Vagina (tissue), 2 donors: ENCODE measurements around the gene IL2RA. TPM values are rescaled to one million over a fixed set of nuclear protein-coding genes. Genes with fewer than 3 reads are reported as not detected.
"Not testable (repeated sequence)": the region's sequence is repeated elsewhere in the genome, so short reads cannot be mapped to it uniquely, and the experiment has no call there.

Source experiments
- DNase-seq, 2 donors: peaks; one replicate each; pipeline ENCODE4 v3.0.0-alpha.2; 2017; ENCODE audit errors: extremely low spot score in 2 of 2
- H3K27ac ChIP-seq: fragments of 200-600 bp; sonication (generic); one replicate; pipeline ENCODE4 v1.5.1; 2019
- H3K27me3 ChIP-seq: fragments of 200-600 bp; sonication (generic); one replicate; pipeline ENCODE4 v1.5.1; 2019
- H3K36me3 ChIP-seq, 2 donors: fragments of 200-600 bp; sonication (generic); one replicate each; pipeline ENCODE4 v1.5.1; 2017 to 2019
- H3K4me1 ChIP-seq: fragments of 200-600 bp; sonication (generic); one replicate; pipeline ENCODE4 v1.5.1; 2019
- H3K4me3 ChIP-seq, 2 donors: fragments of 200-600 bp; sonication (generic); 1 replicate in 1 of 2; 2 replicates in 1 of 2; pipeline ENCODE4 v1.5.1; 2016 to 2019
- H3K9me3 ChIP-seq: fragments of 200-600 bp; sonication (generic); one replicate; pipeline ENCODE4 v1.5.1; 2019
- POLR2A ChIP-seq, 2 donors: fragments of 450-650 bp; IDR thresholded peaks; one replicate each; pipeline ENCODE4 v1.6.1; 2017; ENCODE audit warnings: antibody characterized with exemption in 2 of 2, mild to moderate bottlenecking in 2 of 2, moderate library complexity in 2 of 2
- POLR2AphosphoS5 ChIP-seq, 2 donors: sonication (generic); formaldehyde crosslinking; IDR thresholded peaks; one replicate each; pipeline ENCODE4 v1.9.0; 2017; ENCODE audit warnings: antibody characterized with exemption in 2 of 2, mild to moderate bottlenecking in 2 of 2, low read depth in 1 of 2; ENCODE audit not compliant: insufficient read depth in 1 of 2
- intact Hi-C: fragments of 100-400 bp; cut with DNase I; formaldehyde crosslinking; loops from one replicate; pipeline ENCODE4 v1.15.1; 2023
- total RNA-seq: library from RNA; depleted of rRNA; stranded (reverse); fragments of >200 nt; gene quantifications from one replicate; pipeline ENCODE4 v1.2.3, GENCODE V29; 2016
- TF ChIP-seq, protein P1 (sequence below), 3 experiments: fragments of 450-650 bp in 2 of 3; fragments of 200-600 bp in 1 of 3; sonication (generic) in 1 of 3; IDR thresholded peaks; one replicate each; pipeline ENCODE4 v1.5.1; 2017 to 2019; ENCODE audit warnings: antibody characterized with exemption in 3 of 3, mild to moderate bottlenecking in 2 of 3, moderate library complexity in 2 of 3

IL2RA gene
- total RNA-seq, 1 donor from 2014 or later = not detected

DNA sequence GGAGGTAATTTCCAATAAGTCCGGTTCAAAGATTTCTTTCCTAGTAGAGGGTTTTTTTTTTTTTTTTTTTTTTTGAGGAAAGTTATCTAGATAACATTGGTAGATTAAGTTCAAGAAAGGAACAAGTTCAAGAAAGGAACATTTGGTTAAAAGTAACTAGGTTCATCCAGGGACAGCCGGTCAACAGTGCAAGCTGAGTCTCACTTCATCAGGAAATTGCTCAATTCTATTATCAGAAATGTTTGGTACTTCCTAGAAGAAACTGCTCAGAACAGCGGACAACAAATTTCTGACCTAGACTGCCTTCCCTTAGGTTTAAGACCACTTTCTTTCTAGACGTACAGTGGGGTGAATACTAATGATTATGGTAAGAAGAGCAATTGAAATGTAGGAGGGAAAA, 3.7 kb upstream of the IL2RA start:
- TF ChIP-seq, protein P1, sequence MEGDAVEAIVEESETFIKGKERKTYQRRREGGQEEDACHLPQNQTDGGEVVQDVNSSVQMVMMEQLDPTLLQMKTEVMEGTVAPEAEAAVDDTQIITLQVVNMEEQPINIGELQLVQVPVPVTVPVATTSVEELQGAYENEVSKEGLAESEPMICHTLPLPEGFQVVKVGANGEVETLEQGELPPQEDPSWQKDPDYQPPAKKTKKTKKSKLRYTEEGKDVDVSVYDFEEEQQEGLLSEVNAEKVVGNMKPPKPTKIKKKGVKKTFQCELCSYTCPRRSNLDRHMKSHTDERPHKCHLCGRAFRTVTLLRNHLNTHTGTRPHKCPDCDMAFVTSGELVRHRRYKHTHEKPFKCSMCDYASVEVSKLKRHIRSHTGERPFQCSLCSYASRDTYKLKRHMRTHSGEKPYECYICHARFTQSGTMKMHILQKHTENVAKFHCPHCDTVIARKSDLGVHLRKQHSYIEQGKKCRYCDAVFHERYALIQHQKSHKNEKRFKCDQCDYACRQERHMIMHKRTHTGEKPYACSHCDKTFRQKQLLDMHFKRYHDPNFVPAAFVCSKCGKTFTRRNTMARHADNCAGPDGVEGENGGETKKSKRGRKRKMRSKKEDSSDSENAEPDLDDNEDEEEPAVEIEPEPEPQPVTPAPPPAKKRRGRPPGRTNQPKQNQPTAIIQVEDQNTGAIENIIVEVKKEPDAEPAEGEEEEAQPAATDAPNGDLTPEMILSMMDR (IDR thresholded peaks at IDR 0.05) = no peak
- no peak for TF ChIP-seq POLR2A (IDR thresholded peaks at IDR 0.05)
- no peak for TF ChIP-seq POLR2AphosphoS5 (IDR thresholded peaks at IDR 0.05; ENCODE audit: insufficient read depth in 1 of 2, low read depth in 1 of 2)
- no peaks in the 10 kb centered on the region for H3K36me3 ChIP-seq
- no peaks in the 10 kb centered on the region for H3K27me3 ChIP-seq
- no peak overlapping the region for H3K27ac ChIP-seq
- no peak for DNase-seq
- H3K4me3 ChIP-seq = no peak overlapping the region
- intact Hi-C loops = no loop called here
- no peaks in the 10 kb centered on the region for H3K9me3 ChIP-seq
- no peaks in the 10 kb centered on the region for H3K4me1 ChIP-seq

DNA sequence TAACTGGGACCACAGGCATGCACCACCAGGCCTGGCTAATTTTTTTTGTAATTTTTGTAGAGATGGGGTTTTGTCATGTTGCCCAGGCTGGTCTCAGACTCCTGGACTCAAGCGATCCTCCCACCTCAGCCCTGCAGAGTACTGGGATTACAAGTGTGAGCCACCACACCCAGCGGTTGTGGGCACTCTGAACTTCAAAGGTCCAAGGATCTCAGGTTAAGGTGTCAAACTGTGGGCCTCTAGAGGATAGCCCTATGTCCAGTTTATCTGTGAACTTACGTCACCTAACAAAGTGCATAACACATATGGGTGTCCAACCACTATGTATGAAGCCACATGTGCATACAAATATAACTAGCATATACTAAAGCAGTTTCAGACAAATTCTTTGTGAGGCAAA, 3.2 kb upstream of the IL2RA start:
- TF ChIP-seq POLR2A (IDR thresholded peaks at IDR 0.05) = no peak
- Histone ChIP-seq H3K9me3 (no peaks in the 10 kb centered on the region), H3K4me3 (no peak overlapping the region), H3K27me3 (no peaks in the 10 kb centered on the region), H3K36me3 (no peaks in the 10 kb centered on the region), H3K27ac (no peak overlapping the region), H3K4me1 (no peaks in the 10 kb centered on the region)
- DNase-seq = peak in 1 of 2 donors; percentile 27
- intact Hi-C loops = no loop called here

DNA sequence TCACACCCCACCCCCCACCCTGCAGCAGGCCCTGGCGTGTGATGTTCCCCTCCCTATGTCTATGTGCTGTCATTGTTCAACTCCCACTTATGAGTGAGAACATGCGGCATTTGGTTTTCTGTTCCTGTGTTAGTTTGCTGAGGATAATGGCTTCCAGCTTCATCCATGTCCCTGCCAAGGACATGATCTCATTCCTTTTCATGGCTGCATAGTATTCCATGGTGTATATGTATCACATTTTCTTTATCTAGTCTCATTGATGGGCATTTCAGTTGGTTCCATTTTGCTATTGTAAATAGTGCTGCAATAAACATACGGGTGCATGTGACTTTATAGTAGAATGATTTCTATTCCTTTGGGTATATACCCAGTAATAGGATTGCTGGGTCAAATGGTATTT, 2.6 kb upstream of the IL2RA start:
- H3K27me3 ChIP-seq, DNase-seq, H3K4me3 ChIP-seq, H3K4me1 ChIP-seq, intact Hi-C loops, H3K36me3 ChIP-seq, H3K27ac ChIP-seq, H3K9me3 ChIP-seq: not testable (repeated sequence)

DNA sequence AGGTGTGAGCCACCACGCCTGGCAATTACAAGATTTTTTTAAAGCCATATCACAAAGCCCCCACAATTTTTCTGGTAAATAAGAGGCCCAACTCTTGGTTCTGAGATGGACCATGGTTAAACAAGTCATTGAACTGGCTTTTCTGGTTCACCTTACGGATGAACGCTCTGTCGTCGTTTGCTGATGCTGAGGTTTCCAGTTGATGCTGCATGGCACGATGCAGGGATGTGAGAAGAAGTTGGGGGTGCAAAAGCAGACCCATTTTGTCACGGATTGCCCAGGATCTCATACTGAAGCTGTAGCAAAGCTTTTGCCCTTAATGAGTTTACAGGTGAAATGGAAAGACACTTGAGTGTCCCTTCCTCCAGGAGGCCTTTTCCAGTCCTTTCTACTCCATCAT, 2.0 kb upstream of the IL2RA start:
- Histone ChIP-seq H3K4me3 (no peak overlapping the region), H3K27me3 (no peaks in the 10 kb centered on the region), H3K36me3 (no peaks in the 10 kb centered on the region), H3K4me1 (no peaks in the 10 kb centered on the region), H3K9me3 (no peaks in the 10 kb centered on the region), H3K27ac (no peak overlapping the region)
- TF ChIP-seq, protein P1 (IDR thresholded peaks at IDR 0.05) = no peak
- DNase-seq = peak; percentile 52 to 58
- intact Hi-C loops = no loop called here

DNA sequence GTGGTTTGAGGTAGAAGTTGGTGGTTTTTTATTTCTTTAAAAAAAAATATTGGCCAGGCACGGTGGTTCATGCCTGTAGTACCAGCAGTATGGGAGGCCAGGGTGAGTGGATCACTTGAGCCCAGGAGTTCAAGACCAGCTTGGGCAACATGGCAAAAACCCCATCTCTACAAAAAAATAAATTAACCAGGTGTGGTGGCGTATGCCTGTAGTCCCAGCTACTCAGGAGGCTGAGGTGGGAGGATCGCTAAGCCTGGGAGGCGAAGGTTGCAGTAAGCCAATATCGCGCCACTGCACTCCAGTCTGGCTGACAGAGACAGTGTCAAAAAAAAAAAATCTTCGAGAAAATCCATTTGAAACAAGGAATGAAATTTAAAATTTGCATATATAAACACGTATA, 1.1 kb downstream of the IL2RA start:
- Histone ChIP-seq H3K4me1 (no peaks in the 10 kb centered on the region), H3K27ac (no peak overlapping the region), H3K36me3 (no peaks in the 10 kb centered on the region), H3K27me3 (no peaks in the 10 kb centered on the region), H3K4me3 (no peak overlapping the region), H3K9me3 (no peaks in the 10 kb centered on the region)
- intact Hi-C loops = no loop called here
- no peak for TF ChIP-seq POLR2AphosphoS5 (IDR thresholded peaks at IDR 0.05; ENCODE audit: insufficient read depth in 1 of 2, low read depth in 1 of 2)
- peak in 1 of 2 donors; percentile 16 for DNase-seq

DNA sequence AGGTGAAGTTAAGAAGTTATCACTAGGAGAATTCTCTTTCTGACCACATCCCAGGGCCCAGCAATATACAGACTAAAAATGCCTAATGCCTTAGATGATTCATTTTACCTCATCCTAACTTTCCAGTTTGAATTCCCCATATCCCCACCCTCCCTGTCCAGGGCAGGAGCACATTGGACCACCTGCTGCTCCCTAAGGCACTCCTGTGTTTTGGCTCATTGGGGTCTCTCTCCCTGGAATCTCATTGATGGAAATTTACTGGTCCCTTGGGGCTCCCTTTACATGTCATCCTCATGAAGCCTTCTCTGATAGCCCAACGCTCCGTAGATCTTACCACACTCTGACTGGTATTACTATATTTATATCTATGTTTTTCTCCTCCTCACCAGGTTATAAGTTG, 2.7 kb downstream of the IL2RA start:
- Histone ChIP-seq H3K27ac (no peak overlapping the region), H3K4me3 (no peak overlapping the region), H3K9me3 (no peaks in the 10 kb centered on the region), H3K36me3 (no peaks in the 10 kb centered on the region), H3K4me1 (no peaks in the 10 kb centered on the region), H3K27me3 (no peaks in the 10 kb centered on the region)
- no peak for DNase-seq
- intact Hi-C loops = no loop called here
- TF ChIP-seq, protein P1 (IDR thresholded peaks at IDR 0.05) = no peak
- TF ChIP-seq POLR2AphosphoS5 (IDR thresholded peaks at IDR 0.05; ENCODE audit: insufficient read depth in 1 of 2, low read depth in 1 of 2) (no peak), POLR2A (IDR thresholded peaks at IDR 0.05) (no peak)
